RWPE2 (cell line): ENCODE measurements around the gene MR1.
A peak's percentile ranks its signal among the peaks of the same experiment; 100 is the strongest.

Experiments used
- ATAC-seq: fragments of 200-7000 bp; cut with Tn5 transposase; 3 replicates; pipeline ENCODE4 v1.9.1; 2021; ENCODE audit warnings: low read depth
- DNase-seq: peaks from one replicate; pipeline ENCODE4 v3.0.0-alpha.2; 2020; ENCODE audit warnings: low spot score
- H3K27ac ChIP-seq: fragments of 450-650 bp; 2 replicates; pipeline ENCODE4 v1.5.1; 2017; ENCODE audit warnings: mild to moderate bottlenecking; ENCODE audit not compliant: poor library complexity, severe bottlenecking
- H3K27me3 ChIP-seq: fragments of 250-450 bp; sonication (Bioruptor Pico); 2 replicates; pipeline ENCODE4 v1.5.1; 2021; ENCODE audit warnings: mild to moderate bottlenecking, moderate library complexity; ENCODE audit not compliant: insufficient read depth, poor library complexity, severe bottlenecking
- H3K36me3 ChIP-seq: fragments of 250-450 bp; sonication (Bioruptor Pico); 2 replicates; pipeline ENCODE4 v1.5.1; 2020; ENCODE audit warnings: low read depth, mild to moderate bottlenecking, moderate library complexity
- H3K4me1 ChIP-seq: fragments of 250-450 bp; sonication (Bioruptor Pico); 2 replicates; pipeline ENCODE4 v1.5.1; 2021; ENCODE audit warnings: mild to moderate bottlenecking, moderate library complexity; ENCODE audit not compliant: insufficient read depth, poor library complexity, severe bottlenecking
- H3K4me3 ChIP-seq: fragments of 250-450 bp; sonication (Bioruptor Pico); 2 replicates; pipeline ENCODE4 v1.5.1; 2021; ENCODE audit warnings: mild to moderate bottlenecking, moderate library complexity; ENCODE audit not compliant: severe bottlenecking
- H3K9me3 ChIP-seq: fragments of 250-450 bp; sonication (Bioruptor Pico); 2 replicates; pipeline ENCODE4 v1.5.1; 2021; ENCODE audit warnings: mild to moderate bottlenecking, moderate library complexity; ENCODE audit not compliant: severe bottlenecking
- CTCF ChIP-seq: fragments of 450-650 bp; IDR thresholded peaks from one replicate; pipeline ENCODE4 v1.5.1; 2017; ENCODE audit warnings: mild to moderate bottlenecking, moderate library complexity; ENCODE audit not compliant: poor library complexity, severe bottlenecking

MR1 gene

GRCh38 chr1:181036107-181036836, 2.5 kb downstream of the MR1 start:
- ATAC-seq (no peak), DNase-seq (no peak)
- H3K36me3 ChIP-seq = 0 out of 2 replicates have a peak, but pooled peaks cover 5% of the 10 kb centered on the region
- H3K27ac ChIP-seq = no peak overlapping the region
- no peaks in the 10 kb centered on the region for H3K9me3 ChIP-seq
- no peak overlapping the region for H3K4me3 ChIP-seq
- H3K27me3 ChIP-seq = no peaks in the 10 kb centered on the region
- peaks cover 15% of the 10 kb centered on the region for H3K4me1 ChIP-seq
- no peak for TF ChIP-seq CTCF

GRCh38 chr1:181037386-181037785, 3.6 kb downstream of the MR1 start:
- no peak overlapping the region for H3K27ac ChIP-seq
- no peak for ATAC-seq
- H3K4me3 ChIP-seq = no peak overlapping the region
- H3K4me1 ChIP-seq = peaks cover 15% of the 10 kb centered on the region
- no peaks in the 10 kb centered on the region for H3K9me3 ChIP-seq
- H3K36me3 ChIP-seq = 0 out of 2 replicates have a peak, but pooled peaks cover 5% of the 10 kb centered on the region
- DNase-seq = no peak
- no peak for TF ChIP-seq CTCF
- H3K27me3 ChIP-seq = no peaks in the 10 kb centered on the region

GRCh38 chr1:181038399-181038873, 4.7 kb downstream of the MR1 start:
- H3K27ac ChIP-seq = no peak overlapping the region
- TF ChIP-seq CTCF = peak; percentile 74
- H3K4me3 ChIP-seq = no peak overlapping the region
- DNase-seq = no peak
- no peaks in the 10 kb centered on the region for H3K27me3 ChIP-seq
- no peaks in the 10 kb centered on the region for H3K9me3 ChIP-seq
- H3K36me3 ChIP-seq = 0 out of 2 replicates have a peak, but pooled peaks cover 5% of the 10 kb centered on the region
- peaks cover 15% of the 10 kb centered on the region for H3K4me1 ChIP-seq
- ATAC-seq = peak; percentile 74

DNA sequence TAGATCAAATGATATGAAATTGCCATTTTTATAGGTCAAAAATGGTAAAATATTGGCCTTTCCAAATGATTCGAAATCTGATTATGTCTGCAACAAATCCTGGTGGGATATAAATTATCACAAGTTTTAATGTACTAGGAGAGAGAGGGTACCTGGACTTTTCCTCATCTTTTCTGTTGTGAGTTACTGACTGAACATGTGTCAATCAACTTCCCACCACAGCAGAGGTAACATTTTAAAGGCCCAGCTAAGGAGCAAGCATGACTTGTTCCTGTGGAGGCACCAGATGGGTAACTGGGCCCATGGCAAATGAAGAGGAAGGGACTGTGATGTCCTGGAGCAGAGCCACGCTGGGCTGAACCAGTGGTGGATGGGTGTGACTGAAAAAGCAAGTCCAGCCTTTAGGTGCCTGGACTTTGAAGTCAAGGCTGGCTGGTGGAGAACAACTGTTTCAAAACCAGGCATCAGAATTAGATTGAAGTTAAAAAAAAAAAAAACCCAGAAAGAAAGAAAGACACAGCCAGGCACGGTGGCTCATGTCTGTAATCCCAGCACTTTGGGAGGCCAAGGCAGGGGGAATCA, 6.6 kb downstream of the MR1 start:
- H3K27ac ChIP-seq = no peak overlapping the region
- no peak overlapping the region for H3K4me3 ChIP-seq
- H3K36me3 ChIP-seq = 0 out of 2 replicates have a peak, but pooled peaks cover 5% of the 10 kb centered on the region
- DNase-seq = no peak
- H3K4me1 ChIP-seq = peaks cover 23% of the 10 kb centered on the region
- no peaks in the 10 kb centered on the region for H3K9me3 ChIP-seq
- no peak for TF ChIP-seq CTCF
- ATAC-seq = no peak
- H3K27me3 ChIP-seq = no peaks in the 10 kb centered on the region
